Panc1 (cell line): ENCODE measurements around the gene KIAA1671. TPM values are rescaled to one million over a fixed set of nuclear protein-coding genes. Genes with fewer than 3 reads are reported as not detected.

Experiments
- ATAC-seq: fragments of 200-7000 bp; cut with Tn5 transposase; 2 replicates; pipeline ENCODE4 v1.9.1; 2020; ENCODE audit warnings: mild to moderate bottlenecking, moderate library complexity
- BruUV-seq: library from RNA; stranded (reverse); fragments of 400-500 nt; replicated peaks from 2 replicates; lab custom pipeline; 2021; lab: Mats Ljungman, UMichigan
- CTCF ChIA-PET: fragments of 300-600 bp; sonication (Branson Sonifier 250); formaldehyde crosslinking; loops from one replicate; lab custom pipeline; 2022; ENCODE audit warnings: antibody characterized with exemption; lab: Charles Lee
- POLR2A ChIA-PET: fragments of 300-600 bp; sonication (Branson Sonifier 250); formaldehyde crosslinking; loops from one replicate; lab custom pipeline; 2022; ENCODE audit warnings: antibody characterized with exemption; lab: Charles Lee
- DNase-seq: peaks from one replicate; pipeline ENCODE4 v3.0.0-alpha.2; 2010; ENCODE audit warnings: low read depth, low spot score
- H3K27ac ChIP-seq: 2 replicates; pipeline ENCODE4 v1.5.1; 2011; ENCODE audit warnings: mild to moderate bottlenecking, low read length, inconsistent platforms
- H3K27me3 ChIP-seq: fragments of 200-500 bp; sonication (Bioruptor generic); 2 replicates; pipeline ENCODE4 v1.6.0; 2014; ENCODE audit warnings: low read length, inconsistent platforms; ENCODE audit not compliant: control insufficient read depth, insufficient read depth
- H3K36me3 ChIP-seq: fragments of 200-500 bp; sonication (Bioruptor generic); 2 replicates; pipeline ENCODE4 v1.5.1; 2014; ENCODE audit warnings: inconsistent platforms, mild to moderate bottlenecking, low read length, moderate library complexity; ENCODE audit not compliant: control insufficient read depth, insufficient read depth
- H3K4me1 ChIP-seq: 2 replicates; pipeline ENCODE4 v1.5.1; 2011; ENCODE audit warnings: inconsistent platforms, mild to moderate bottlenecking, low read length, moderate library complexity; ENCODE audit not compliant: control insufficient read depth, insufficient read depth
- H3K4me3 ChIP-seq, 2 experiments: 2 replicates each; pipeline ENCODE4 v1.5.1; 2011 to 2012; ENCODE audit warnings: low read depth in 2 of 2, low read length in 2 of 2, mild to moderate bottlenecking in 2 of 2, inconsistent platforms in 1 of 2, moderate library complexity in 1 of 2
- H3K9me3 ChIP-seq: fragments of 200-500 bp; sonication (Bioruptor generic); 2 replicates; pipeline ENCODE4 v1.5.1; 2014; ENCODE audit warnings: low read depth, mild to moderate bottlenecking, inconsistent platforms, low read length, moderate library complexity; ENCODE audit not compliant: control insufficient read depth, insufficient read depth
- CTCF ChIP-seq: fragments of 450-650 bp; IDR thresholded peaks from 2 replicates; pipeline ENCODE4 v1.5.1; 2017; ENCODE audit warnings: mild to moderate bottlenecking
- POLR2AphosphoS5 ChIP-seq: IDR thresholded peaks from 2 replicates; pipeline ENCODE4 v1.6.1; 2012; ENCODE audit warnings: mild to moderate bottlenecking, low read depth, low read length, moderate library complexity
- SIN3A ChIP-seq: IDR thresholded peaks from 2 replicates; pipeline ENCODE4 v1.6.1; 2012; ENCODE audit warnings: low read depth, mild to moderate bottlenecking, low read length, moderate library complexity, borderline replicate concordance; ENCODE audit not compliant: insufficient read depth
- TCF7L2 ChIP-seq: IDR thresholded peaks from 2 replicates; pipeline ENCODE4 v1.6.1; 2011; ENCODE audit warnings: mild to moderate bottlenecking, low read depth, low read length, inconsistent platforms
- in situ Hi-C: cut with HindIII; loops from 2 replicates; pipeline ENCODE4 v1.10.0; 2016; ENCODE audit warnings: low sequenced_read_pairs, low pct_unique_long_range_greater_than_20kb
- intact Hi-C: fragments of 100-400 bp; cut with micrococcal nuclease; formaldehyde crosslinking; loops from one replicate; pipeline ENCODE4 v1.10.0; 2022; ENCODE audit not compliant: unreplicated experiment
- total RNA-seq: library from RNA; stranded (reverse); gene quantifications from one replicate; pipeline ENCODE4 v1.2.1, GENCODE V29; 2021; ENCODE audit not compliant: unreplicated experiment
- TF ChIP-seq, protein P1 (sequence below), 2 experiments: IDR thresholded peaks; 2 replicates each; pipeline ENCODE4 v1.6.1; 2011 to 2012; ENCODE audit warnings: low read depth in 2 of 2, control low read depth in 1 of 2, low read length in 1 of 2, mild to moderate bottlenecking in 1 of 2, moderate library complexity in 1 of 2; ENCODE audit not compliant: insufficient read depth in 1 of 2

Gene KIAA1671
- total RNA-seq, 1 experiment from 2014 or later: 48.1 TPM

- POLR2A ChIA-PET: no interaction called here
- in situ Hi-C loops: no loop called here
- no TSS peak for BruUV-seq
These were observed 394 bp downstream of the KIAA1671 start for GRCh38 chr22:24952837-24953383.

DNA sequence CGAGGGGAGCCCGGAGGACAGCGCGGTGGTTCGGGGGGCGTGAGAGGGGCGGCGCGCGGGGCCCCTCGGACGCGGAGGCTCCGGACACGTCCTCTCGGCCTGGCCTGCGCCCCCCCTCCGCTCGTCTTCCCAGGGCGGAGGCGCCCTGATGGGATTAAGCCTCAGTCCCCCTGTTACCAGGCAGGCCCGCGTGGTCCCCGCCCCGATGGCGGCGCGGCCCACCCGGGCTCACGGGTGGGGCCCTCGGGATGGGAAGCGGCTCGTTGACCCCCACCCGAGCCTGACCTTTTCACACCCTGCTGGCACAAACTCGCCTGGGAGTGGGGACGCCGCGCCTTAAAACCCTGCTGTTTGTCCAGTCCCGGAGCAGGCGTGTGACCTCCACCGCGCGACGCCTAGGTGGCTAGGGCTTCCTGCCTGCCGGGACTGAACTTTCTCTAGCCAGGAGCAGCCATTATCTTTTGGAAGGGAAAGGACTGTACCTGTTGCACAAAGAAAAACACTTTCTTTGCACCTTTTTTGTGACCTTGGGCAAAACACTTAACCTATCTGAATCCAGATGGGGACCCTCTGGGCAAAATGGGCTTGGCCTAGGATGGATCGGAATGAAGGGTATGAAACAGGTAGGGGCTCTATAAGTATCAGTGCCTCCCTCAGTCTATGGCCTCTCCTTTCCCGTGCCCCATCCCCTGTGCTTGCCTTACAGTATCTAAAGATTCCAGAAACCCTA lies 1.0 kb downstream of the KIAA1671 start:
- TF ChIP-seq, protein P1, sequence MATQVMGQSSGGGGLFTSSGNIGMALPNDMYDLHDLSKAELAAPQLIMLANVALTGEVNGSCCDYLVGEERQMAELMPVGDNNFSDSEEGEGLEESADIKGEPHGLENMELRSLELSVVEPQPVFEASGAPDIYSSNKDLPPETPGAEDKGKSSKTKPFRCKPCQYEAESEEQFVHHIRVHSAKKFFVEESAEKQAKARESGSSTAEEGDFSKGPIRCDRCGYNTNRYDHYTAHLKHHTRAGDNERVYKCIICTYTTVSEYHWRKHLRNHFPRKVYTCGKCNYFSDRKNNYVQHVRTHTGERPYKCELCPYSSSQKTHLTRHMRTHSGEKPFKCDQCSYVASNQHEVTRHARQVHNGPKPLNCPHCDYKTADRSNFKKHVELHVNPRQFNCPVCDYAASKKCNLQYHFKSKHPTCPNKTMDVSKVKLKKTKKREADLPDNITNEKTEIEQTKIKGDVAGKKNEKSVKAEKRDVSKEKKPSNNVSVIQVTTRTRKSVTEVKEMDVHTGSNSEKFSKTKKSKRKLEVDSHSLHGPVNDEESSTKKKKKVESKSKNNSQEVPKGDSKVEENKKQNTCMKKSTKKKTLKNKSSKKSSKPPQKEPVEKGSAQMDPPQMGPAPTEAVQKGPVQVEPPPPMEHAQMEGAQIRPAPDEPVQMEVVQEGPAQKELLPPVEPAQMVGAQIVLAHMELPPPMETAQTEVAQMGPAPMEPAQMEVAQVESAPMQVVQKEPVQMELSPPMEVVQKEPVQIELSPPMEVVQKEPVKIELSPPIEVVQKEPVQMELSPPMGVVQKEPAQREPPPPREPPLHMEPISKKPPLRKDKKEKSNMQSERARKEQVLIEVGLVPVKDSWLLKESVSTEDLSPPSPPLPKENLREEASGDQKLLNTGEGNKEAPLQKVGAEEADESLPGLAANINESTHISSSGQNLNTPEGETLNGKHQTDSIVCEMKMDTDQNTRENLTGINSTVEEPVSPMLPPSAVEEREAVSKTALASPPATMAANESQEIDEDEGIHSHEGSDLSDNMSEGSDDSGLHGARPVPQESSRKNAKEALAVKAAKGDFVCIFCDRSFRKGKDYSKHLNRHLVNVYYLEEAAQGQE (IDR thresholded peaks at IDR 0.05; ENCODE audit: insufficient read depth in 1 of 2, low read depth in 2 of 2, low read length in 1 of 2): no peak
- TF ChIP-seq POLR2AphosphoS5: no peak
- TF ChIP-seq TCF7L2: no peak
- no peak for TF ChIP-seq SIN3A
- TF ChIP-seq CTCF: no peak
- Histone ChIP-seq H3K4me3 (peak overlapping the region; percentile 84 to 86), H3K36me3 (no peaks in the 10 kb centered on the region), H3K9me3 (no peaks in the 10 kb centered on the region), H3K4me1 (peaks cover 9% of the 10 kb centered on the region), H3K27ac (peak overlapping the region; percentile 92), H3K27me3 (no peaks in the 10 kb centered on the region)
- ATAC-seq (peak; percentile 6; the same call in 1 of the 2 replicates), DNase-seq (no peak)
- intact Hi-C loops: loop anchor here (2.0 to 5.0 kb wide), 2 partner anchors 74 to 95 kb away; no protein-coding TSS in a partner anchor
- in situ Hi-C loops: no loop called here
- no TSS peak for BruUV-seq
- CTCF ChIA-PET: no interaction called here
- POLR2A ChIA-PET: interaction anchor here (0.6 kb wide), 1 partner anchor 39 kb away, joined by 4 read pairs; no protein-coding TSS in a partner anchor

More at GRCh38 chr22:24952837-24953383, 394 bp downstream of the KIAA1671 start:
- TF ChIP-seq, protein P1 (IDR thresholded peaks at IDR 0.05; ENCODE audit: insufficient read depth in 1 of 2, low read depth in 2 of 2, low read length in 1 of 2): no peak
- TF ChIP-seq CTCF (no peak), TCF7L2 (no peak), POLR2AphosphoS5 (no peak; the same call in 1 of the 2 replicates), SIN3A (no peak)
- ATAC-seq (peak; percentile 61), DNase-seq (no peak)
- intact Hi-C loops: loop anchor here (2.0 to 5.0 kb wide), 2 partner anchors 74 to 96 kb away; no protein-coding TSS in a partner anchor
- H3K27ac ChIP-seq: peak overlapping the region; percentile 92
- peak overlapping the region; percentile 84 to 86 for H3K4me3 ChIP-seq
- H3K36me3 ChIP-seq: no peaks in the 10 kb centered on the region
- peaks cover 8% of the 10 kb centered on the region for H3K4me1 ChIP-seq
- no peaks in the 10 kb centered on the region for H3K9me3 ChIP-seq
- H3K27me3 ChIP-seq: no peaks in the 10 kb centered on the region
- CTCF ChIA-PET: no interaction called here
